Kidney epithelial cell (primary cell): ENCODE data around the gene SMAD4. TPM values are rescaled to one million over a fixed set of nuclear protein-coding genes. Genes with fewer than 3 reads are reported as not detected.
"Not testable (repeated sequence)": the region's sequence is repeated elsewhere in the genome, so short reads cannot be mapped to it uniquely, and the experiment has no call there.

Experiments
- DNase-seq: peaks from one replicate; pipeline ENCODE4 v3.0.0-alpha.2; 2010; ENCODE audit warnings: low read depth
- H3K27me3 ChIP-seq: 2 replicates; pipeline ENCODE4 v1.6.0; 2011; ENCODE audit warnings: low read length; ENCODE audit not compliant: control insufficient read depth, insufficient read depth
- H3K36me3 ChIP-seq: 2 replicates; pipeline ENCODE4 v1.5.1; 2011; ENCODE audit warnings: low read length; ENCODE audit not compliant: control insufficient read depth, insufficient read depth
- H3K4me3 ChIP-seq: 2 replicates; pipeline ENCODE4 v1.5.1; 2011; ENCODE audit warnings: low read depth, mild to moderate bottlenecking, control low read depth, low read length
- CTCF ChIP-seq: IDR thresholded peaks from 2 replicates; pipeline ENCODE4 v1.5.1; 2011; ENCODE audit warnings: mild to moderate bottlenecking, moderate library complexity, low read length, control low read depth, inconsistent platforms; ENCODE audit not compliant: insufficient read depth, poor library complexity, severe bottlenecking
- total RNA-seq: library from RNA; depleted of rRNA; stranded (reverse); fragments of >200 nt; gene quantifications from 2 replicates; pipeline ENCODE4 v1.2.3, GENCODE V29; 2015

Gene SMAD4
- total RNA-seq, 1 donor from 2014 or later, result 130 TPM

- Histone ChIP-seq H3K27me3 (no peaks in the 10 kb centered on the region), H3K4me3 (no peak overlapping the region), H3K36me3 (no peaks in the 10 kb centered on the region)
- DNase-seq, result no peak
- TF ChIP-seq CTCF, result no peak
Observed at GRCh38 chr18:51091270-51091669, 61.3 kb downstream of the SMAD4 start.

GRCh38 chr18:51092117-51092516 is 62.1 kb downstream of the SMAD4 start:
- Histone ChIP-seq H3K4me3 (no peak overlapping the region), H3K36me3 (no peaks in the 10 kb centered on the region), H3K27me3 (no peaks in the 10 kb centered on the region)
- no peak for TF ChIP-seq CTCF
- DNase-seq, result no peak

- not testable (repeated sequence) for H3K4me3 ChIP-seq, DNase-seq, H3K27me3 ChIP-seq, H3K36me3 ChIP-seq
Observed at GRCh38 chr18:51092967-51093366, 63.0 kb downstream of the SMAD4 start.

- Histone ChIP-seq H3K27me3 (no peaks in the 10 kb centered on the region), H3K36me3 (no peaks in the 10 kb centered on the region)
- TF ChIP-seq CTCF, result no peak
Observed at GRCh38 chr18:51097021-51097822, 67.2 kb downstream of the SMAD4 start.

GRCh38 chr18:51098082-51098481 is 68.1 kb downstream of the SMAD4 start:
- TF ChIP-seq CTCF, result no peak
- Histone ChIP-seq H3K27me3 (no peaks in the 10 kb centered on the region), H3K36me3 (no peaks in the 10 kb centered on the region), H3K4me3 (no peak overlapping the region)
- no peak for DNase-seq

More at GRCh38 chr18:51097021-51097822, 67.2 kb downstream of the SMAD4 start:
- no peak for DNase-seq
- H3K4me3 ChIP-seq, result no peak overlapping the region

- H3K27me3 ChIP-seq, result no peaks in the 10 kb centered on the region
- no peaks in the 10 kb centered on the region for H3K36me3 ChIP-seq
- DNase-seq, result no peak
- no peak for TF ChIP-seq CTCF
- no peak overlapping the region for H3K4me3 ChIP-seq
Observed at GRCh38 chr18:51098513-51098912, 68.5 kb downstream of the SMAD4 start.
